HepG2 (cell line): ENCODE measurements around the gene SORL1-AS1.

Source experiments
- ASH2L ChIP-seq: fragments of 300-600, 200-600 bp; sonication (generic); IDR thresholded peaks from 2 replicates; pipeline ENCODE4 v1.7.0; 2017; ENCODE audit warnings: low read depth, mild to moderate bottlenecking, moderate library complexity, mixed read lengths, low read length; ENCODE audit not compliant: insufficient read length
- KDM5A ChIP-seq: fragments of 200-600 bp; sonication (generic); IDR thresholded peaks from 2 replicates; pipeline ENCODE4 v1.7.0; 2018; ENCODE audit warnings: antibody characterized with exemption, mild to moderate bottlenecking, low read length, borderline replicate concordance
- LCORL ChIP-seq, 2 experiments: fragments of 450-650 bp in 1 of 2; sonication (generic) in 1 of 2; formaldehyde crosslinking in 1 of 2; IDR thresholded peaks; 2 replicates each; pipeline versions ENCODE4 v1.5.0 to v1.6.1; 2017 to 2020; ENCODE audit warnings: antibody characterized with exemption in 1 of 2, missing genetic modification reagents in 1 of 2
- NFYC ChIP-seq: IDR thresholded peaks from 2 replicates; pipeline ENCODE4 v1.6.1; 2016; ENCODE audit warnings: missing genetic modification reagents, missing compliant biosample characterization
- PHB2 ChIP-seq: fragments of 450-650 bp; IDR thresholded peaks from 2 replicates; pipeline ENCODE4 v1.6.1; 2018; ENCODE audit not compliant: partially characterized antibody
- PTBP1 ChIP-seq: fragments of 200-400 bp; formaldehyde crosslinking; IDR thresholded peaks from 2 replicates; pipeline ENCODE4 v1.6.1; 2018; ENCODE audit warnings: low read length, low read depth; ENCODE audit not compliant: poor library complexity, severe bottlenecking
- SCMH1 ChIP-seq: sonication (generic); formaldehyde crosslinking; IDR thresholded peaks from 2 replicates; pipeline ENCODE4 v1.9.0; 2021; ENCODE audit warnings: missing genetic modification reagents, mild to moderate bottlenecking, borderline replicate concordance
- SRSF1 ChIP-seq: fragments of 200-400 bp; formaldehyde crosslinking; optimal IDR thresholded peaks from 2 replicates; pipeline ENCODE3; 2017; ENCODE audit warnings: mild to moderate bottlenecking, low read depth, low read length, moderate library complexity
- ZBTB49 ChIP-seq: sonication (generic); formaldehyde crosslinking; IDR thresholded peaks from 2 replicates; pipeline ENCODE4 v1.4.0; 2020; ENCODE audit warnings: missing genetic modification reagents, borderline replicate concordance
- ZMYM4 ChIP-seq: sonication (generic); formaldehyde crosslinking; IDR thresholded peaks from 2 replicates; pipeline ENCODE4 v1.8.1; 2023; ENCODE audit warnings: mild to moderate bottlenecking, missing genetic modification reagents
- ZNF567 ChIP-seq: sonication (generic); formaldehyde crosslinking; IDR thresholded peaks from 2 replicates; pipeline ENCODE4 v1.8.1; 2023; ENCODE audit warnings: mild to moderate bottlenecking, missing genetic modification reagents, borderline replicate concordance
- ZNF576 ChIP-seq: sonication (generic); formaldehyde crosslinking; IDR thresholded peaks from 2 replicates; pipeline ENCODE4 v1.4.0; 2020; ENCODE audit warnings: mild to moderate bottlenecking, missing genetic modification reagents
- ZSCAN30 ChIP-seq: sonication (generic); formaldehyde crosslinking; IDR thresholded peaks from 2 replicates; pipeline ENCODE4 v1.5.0; 2020; ENCODE audit warnings: mild to moderate bottlenecking, missing genetic modification reagents
- TF ChIP-seq, protein P1 (sequence below): sonication (generic); formaldehyde crosslinking; IDR thresholded peaks from 2 replicates; pipeline ENCODE4 v1.5.1; 2020; ENCODE audit warnings: missing genetic modification reagents, mild to moderate bottlenecking, borderline replicate concordance
- TF ChIP-seq, protein P2 (sequence below): sonication (generic); formaldehyde crosslinking; IDR thresholded peaks from 2 replicates; pipeline ENCODE4 v1.8.1; 2023; ENCODE audit warnings: missing genetic modification reagents, inconsistent platforms, borderline replicate concordance
- TF ChIP-seq, protein P3 (sequence below): conservative IDR thresholded peaks from 2 replicates; pipeline ENCODE4 v1.6.1; 2018; ENCODE audit warnings: missing genetic modification reagents
- TF ChIP-seq, protein P4 (sequence below): IDR thresholded peaks from 2 replicates; pipeline ENCODE4 v1.6.1; 2016; ENCODE audit warnings: low read depth, control low read depth

The SORL1-AS1 gene

DNA sequence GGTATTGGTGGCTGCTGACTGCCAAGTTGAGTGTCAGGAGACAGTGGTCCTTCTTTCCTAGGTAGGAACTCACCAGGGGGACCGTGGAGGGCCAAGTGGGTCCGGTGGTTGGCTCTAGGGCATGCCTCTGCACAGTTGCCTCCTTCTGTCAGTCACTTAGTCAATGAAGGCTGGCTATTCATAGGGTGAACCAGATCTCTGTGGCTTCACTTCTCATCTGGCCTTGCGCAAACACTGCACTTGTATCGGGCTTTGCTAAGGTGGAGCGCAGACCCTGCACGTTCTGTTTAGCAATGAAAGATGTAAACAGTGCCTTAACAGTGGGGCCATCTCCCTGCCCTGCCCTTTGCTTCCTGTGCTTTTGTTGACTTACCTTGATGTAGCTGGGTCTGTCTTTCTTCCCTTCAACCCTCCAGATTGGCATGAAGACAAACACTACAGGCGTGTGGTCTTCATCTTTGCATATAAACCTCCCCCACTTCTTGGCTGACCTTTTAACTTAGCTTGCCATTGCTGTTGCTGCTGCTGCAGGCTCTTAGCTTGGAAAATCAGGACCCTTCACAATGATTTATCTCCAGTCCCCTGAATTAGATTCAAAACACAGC is 6.7 kb upstream of the SORL1-AS1 start (continued):
- TF ChIP-seq, protein P1, sequence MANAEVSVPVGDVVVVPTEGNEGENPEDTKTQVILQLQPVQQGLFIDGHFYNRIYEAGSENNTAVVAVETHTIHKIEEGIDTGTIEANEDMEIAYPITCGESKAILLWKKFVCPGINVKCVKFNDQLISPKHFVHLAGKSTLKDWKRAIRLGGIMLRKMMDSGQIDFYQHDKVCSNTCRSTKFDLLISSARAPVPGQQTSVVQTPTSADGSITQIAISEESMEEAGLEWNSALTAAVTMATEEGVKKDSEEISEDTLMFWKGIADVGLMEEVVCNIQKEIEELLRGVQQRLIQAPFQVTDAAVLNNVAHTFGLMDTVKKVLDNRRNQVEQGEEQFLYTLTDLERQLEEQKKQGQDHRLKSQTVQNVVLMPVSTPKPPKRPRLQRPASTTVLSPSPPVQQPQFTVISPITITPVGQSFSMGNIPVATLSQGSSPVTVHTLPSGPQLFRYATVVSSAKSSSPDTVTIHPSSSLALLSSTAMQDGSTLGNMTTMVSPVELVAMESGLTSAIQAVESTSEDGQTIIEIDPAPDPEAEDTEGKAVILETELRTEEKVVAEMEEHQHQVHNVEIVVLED (CRISPR knock-in tag), result peak; percentile 71; the same call in 1 of the 2 replicates
- TF ChIP-seq SRSF1, result no peak
- no peak for TF ChIP-seq SCMH1 (CRISPR knock-in tag)
- no peak for TF ChIP-seq ZSCAN30 (CRISPR knock-in tag)
- TF ChIP-seq LCORL (IDR thresholded peaks at IDR 0.05), result no peak
- peak; percentile 99 for TF ChIP-seq LCORL (CRISPR knock-in tag; IDR thresholded peaks at IDR 0.05)
- TF ChIP-seq ZNF567 (CRISPR knock-in tag), result 0 out of 2 replicates have a peak, but pooled peaks have one; percentile 76
- TF ChIP-seq, protein P2, sequence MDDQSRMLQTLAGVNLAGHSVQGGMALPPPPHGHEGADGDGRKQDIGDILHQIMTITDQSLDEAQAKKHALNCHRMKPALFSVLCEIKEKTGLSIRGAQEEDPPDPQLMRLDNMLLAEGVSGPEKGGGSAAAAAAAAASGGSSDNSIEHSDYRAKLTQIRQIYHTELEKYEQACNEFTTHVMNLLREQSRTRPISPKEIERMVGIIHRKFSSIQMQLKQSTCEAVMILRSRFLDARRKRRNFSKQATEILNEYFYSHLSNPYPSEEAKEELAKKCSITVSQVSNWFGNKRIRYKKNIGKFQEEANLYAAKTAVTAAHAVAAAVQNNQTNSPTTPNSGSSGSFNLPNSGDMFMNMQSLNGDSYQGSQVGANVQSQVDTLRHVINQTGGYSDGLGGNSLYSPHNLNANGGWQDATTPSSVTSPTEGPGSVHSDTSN (CRISPR knock-in tag), result no peak
- peak; percentile 48 for TF ChIP-seq NFYC (CRISPR knock-in tag)
- TF ChIP-seq ASH2L, result peak; percentile 69
- peak; percentile 93 for TF ChIP-seq ZMYM4 (CRISPR knock-in tag)
- TF ChIP-seq KDM5A, result no peak
- TF ChIP-seq ZNF576, result no peak
- TF ChIP-seq, protein P3, sequence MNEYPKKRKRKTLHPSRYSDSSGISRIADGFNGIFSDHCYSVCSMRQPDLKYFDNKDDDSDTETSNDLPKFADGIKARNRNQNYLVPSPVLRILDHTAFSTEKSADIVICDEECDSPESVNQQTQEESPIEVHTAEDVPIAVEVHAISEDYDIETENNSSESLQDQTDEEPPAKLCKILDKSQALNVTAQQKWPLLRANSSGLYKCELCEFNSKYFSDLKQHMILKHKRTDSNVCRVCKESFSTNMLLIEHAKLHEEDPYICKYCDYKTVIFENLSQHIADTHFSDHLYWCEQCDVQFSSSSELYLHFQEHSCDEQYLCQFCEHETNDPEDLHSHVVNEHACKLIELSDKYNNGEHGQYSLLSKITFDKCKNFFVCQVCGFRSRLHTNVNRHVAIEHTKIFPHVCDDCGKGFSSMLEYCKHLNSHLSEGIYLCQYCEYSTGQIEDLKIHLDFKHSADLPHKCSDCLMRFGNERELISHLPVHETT (CRISPR knock-in tag), result peak; percentile 77
- TF ChIP-seq, protein P4, sequence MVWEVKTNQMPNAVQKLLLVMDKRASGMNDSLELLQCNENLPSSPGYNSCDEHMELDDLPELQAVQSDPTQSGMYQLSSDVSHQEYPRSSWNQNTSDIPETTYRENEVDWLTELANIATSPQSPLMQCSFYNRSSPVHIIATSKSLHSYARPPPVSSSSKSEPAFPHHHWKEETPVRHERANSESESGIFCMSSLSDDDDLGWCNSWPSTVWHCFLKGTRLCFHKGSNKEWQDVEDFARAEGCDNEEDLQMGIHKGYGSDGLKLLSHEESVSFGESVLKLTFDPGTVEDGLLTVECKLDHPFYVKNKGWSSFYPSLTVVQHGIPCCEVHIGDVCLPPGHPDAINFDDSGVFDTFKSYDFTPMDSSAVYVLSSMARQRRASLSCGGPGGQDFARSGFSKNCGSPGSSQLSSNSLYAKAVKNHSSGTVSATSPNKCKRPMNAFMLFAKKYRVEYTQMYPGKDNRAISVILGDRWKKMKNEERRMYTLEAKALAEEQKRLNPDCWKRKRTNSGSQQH (CRISPR knock-in tag), result peak; percentile 73; the same call in 1 of the 2 replicates
- no peak for TF ChIP-seq PHB2
- no peak for TF ChIP-seq ZBTB49 (CRISPR knock-in tag)
- no peak for TF ChIP-seq PTBP1
